NCI-H2029 treated with DMSO at 0.1 percent for 48 hours (cell line): Measurements from ENCODE around the gene USP3.
A peak's percentile ranks its signal among the peaks of the same experiment; 100 is the strongest.

Experiments
- DNase-seq: peaks from one replicate; lab custom pipeline; 2025; lab: John Stamatoyannopoulos, UW

Gene USP3

DNA sequence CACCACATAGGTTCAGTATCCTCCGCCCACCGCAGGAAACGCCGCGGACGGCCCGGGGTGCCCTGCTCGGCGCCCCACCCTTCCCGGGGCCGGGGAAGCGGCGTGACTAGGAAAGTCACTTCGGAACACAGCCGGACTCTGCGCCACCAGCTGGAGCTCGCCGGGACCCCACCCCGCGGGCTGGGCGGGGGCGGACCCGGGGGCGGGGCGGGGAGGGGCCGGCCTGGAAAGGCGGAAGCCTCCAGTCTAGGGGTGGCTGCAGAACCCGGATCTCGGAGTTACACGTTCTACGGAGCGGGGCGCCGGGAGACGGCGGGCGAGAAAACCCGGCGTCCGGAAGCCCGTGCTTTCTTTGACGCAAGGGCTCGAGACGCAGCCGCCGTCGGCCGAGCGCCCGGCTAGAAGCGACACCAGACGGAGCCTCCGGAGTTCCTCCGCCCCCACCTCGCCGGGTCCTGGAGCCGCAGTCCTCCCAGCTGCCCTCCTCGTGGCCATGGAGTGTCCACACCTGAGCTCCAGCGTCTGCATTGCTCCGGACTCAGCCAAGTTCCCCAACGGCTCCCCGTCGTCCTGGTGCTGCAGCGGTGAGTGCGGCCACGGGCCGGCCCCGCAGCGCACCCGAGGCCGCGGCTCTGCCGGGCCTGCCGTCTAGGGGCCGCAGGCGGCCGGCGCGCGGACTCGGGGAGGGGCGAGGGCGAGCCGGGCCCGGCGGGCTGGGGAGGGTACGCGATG, at the start of gene USP3:
Gene USP3, plus strand, starts transcription at position 347 of the 732 bp plus-strand sequence. Its CDS starts 147 bp downstream, at position 494.
- peak; percentile 50 for DNase-seq

GRCh38 chr15:63456258-63456657, 48.1 kb upstream of the USP3 start:
- no peak for DNase-seq

- no peak for DNase-seq
Observed at GRCh38 chr15:63457379-63457778, 47.0 kb upstream of the USP3 start.

DNA sequence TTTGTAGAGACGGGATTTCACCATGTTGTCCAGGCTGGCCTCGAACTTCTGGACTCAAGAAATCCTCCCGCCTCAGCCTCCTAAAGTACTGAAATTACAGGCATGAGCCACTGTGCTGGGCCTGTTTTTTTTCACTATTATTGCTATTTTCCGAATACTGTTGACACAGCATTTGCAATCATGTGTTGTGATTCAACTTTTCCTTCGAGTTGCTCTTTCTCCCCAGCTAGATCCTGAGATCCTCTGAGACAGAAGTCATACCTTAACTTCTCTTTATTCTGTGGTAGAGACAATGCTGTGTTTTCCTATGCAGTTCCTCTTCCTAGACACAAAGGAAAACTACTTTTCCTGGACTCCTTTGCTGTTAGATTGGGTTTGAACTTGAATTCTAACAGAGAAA, 46.4 kb upstream of the USP3 start:
- DNase-seq: no peak

DNA sequence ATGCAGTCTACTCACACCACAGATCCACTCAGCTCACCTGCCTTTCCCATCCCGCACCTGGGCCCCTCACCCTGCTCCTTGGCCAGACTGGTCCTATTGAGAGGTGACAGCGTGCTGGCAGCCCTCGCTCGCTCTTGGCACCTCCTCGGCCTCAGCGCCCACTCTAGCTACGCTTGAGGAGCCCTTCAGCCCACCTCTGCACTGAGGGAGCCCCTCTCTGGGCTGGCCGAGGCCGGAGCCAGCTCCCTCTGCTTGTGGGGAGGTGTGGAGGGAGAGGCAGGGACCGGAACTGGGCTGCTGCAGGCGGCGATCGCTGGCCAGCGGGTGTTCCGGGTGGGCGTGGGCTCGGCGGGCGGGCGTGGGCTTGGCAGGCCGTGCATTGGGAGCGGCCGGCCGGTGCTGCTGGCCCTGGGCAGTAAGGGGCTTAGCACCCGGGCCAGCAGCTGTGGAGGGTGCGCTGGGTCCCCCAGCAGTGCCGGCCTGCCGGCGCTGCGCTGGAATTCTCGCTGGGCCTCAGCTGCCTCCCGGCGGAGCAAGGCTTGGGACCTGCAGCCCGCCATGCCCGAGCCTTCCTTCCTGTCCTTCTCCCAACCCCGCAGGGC, 45.5 kb upstream of the USP3 start:
- no peak for DNase-seq

DNA sequence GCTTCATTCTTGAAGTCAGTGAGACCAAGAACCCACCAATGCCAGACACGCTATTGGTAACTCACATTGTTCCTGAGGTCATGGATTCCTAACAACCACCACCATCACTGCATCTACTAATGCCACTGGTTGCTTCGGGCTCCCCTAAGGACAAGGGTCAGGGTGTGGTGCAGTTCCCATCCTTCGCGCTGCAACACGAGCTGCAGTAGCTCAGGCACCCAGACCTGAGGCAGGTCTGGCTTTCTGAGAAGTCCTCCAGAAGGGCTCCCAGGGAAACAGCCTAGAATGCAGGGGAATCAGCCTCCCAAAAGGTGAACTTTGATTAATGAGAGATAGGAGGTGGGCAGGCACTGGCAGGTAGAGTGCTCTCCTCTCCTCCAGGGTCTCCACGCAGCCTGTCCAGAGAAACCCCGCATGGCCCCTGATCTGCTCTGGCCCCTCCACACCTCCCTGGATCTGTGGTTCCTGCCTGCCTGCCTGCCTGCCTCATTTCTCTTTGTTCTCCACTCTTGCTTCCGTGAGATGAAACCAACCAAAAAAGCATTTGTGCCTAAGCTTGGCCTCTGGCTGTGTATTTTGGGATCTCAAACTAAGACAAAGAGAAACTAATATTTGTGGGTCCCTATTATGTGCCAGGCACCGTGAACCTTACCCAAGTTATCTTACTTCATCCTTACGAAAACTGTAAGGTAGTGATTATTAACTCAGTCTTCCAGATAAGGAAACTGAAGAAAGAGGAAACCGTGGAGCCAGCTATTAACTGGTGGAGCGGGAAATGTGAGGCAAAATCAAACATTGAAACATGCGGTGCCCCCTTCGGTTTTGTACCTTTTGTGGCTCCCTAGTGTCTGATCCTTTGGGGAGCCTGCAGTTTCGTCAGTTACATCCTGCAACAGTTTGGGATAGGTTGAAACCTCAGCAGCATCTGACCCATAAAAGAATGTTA, 43.9 kb upstream of the USP3 start:
- DNase-seq: no peak

DNA sequence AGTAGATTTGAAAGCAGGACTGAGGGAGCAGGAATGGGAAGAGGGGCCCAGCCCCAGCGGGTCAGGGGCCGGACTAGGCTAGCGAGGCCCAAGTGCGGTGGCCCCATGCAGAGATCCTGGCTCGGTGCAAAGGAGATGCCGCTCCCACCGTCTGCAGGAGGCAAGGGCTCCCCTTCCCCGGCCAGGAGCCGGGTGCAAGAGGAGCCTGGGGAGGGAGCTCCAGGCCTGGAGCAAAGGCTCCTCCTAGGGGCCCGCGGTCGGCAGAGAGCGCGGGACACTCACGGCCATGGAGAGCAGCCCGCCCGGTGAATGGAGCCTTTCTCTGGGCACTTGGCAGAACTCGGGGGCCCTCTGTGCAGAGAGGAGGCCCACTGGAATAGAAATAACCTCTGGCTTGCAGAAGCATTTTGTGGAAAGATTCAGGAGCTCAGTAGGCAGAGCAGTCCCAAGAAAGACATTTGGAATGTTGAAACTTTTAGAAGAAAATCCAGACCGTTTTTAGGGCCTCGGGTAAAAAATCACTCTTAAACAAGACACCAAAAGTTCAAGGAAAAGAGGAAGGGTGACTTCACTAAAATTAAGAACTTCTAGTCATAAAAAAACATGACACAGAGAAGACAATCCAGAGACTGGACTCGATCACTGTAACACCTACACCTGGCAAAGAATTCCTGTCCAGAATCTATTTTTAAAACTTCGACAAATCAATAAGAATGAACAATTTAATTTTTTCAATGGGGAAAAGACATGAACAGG, 43.0 kb upstream of the USP3 start:
- no peak for DNase-seq

DNA sequence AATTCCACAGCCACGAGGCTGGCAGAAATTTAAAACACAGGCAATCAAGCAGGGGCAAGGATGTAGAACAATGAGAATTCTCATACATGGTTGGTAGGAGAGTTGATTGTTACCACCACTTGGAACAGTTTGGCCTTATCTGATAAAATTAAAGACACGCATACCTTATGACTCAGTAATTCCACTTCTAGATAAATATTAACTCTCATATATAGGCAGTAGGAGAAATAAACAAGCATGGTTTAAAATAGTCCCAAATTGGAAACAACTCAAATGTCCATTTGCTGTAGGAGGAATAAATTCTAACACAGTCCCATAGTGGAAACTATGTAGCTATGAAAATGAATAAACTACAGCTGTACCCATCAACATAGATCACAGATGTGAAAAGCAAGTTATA, 42.3 kb upstream of the USP3 start:
- no peak for DNase-seq

DNA sequence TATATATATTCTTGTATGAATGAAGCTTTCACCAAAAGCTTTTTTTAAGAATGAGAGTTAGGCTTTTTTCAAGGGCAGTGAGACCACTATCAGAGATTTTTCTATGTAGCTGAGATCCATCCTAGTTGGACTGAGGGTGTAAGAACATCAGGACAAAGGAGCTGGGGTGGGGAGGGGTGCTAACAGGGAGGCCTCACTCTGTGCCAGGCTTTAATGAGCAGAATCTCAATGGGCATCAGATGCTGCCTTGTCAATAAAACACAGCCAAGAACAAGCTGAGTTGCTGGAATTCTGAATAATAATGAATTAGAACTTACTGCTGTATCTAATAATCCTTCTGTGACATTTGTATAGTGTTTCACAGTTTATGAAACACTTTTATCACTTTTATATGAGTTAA, 41.4 kb upstream of the USP3 start:
- no peak for DNase-seq

DNA sequence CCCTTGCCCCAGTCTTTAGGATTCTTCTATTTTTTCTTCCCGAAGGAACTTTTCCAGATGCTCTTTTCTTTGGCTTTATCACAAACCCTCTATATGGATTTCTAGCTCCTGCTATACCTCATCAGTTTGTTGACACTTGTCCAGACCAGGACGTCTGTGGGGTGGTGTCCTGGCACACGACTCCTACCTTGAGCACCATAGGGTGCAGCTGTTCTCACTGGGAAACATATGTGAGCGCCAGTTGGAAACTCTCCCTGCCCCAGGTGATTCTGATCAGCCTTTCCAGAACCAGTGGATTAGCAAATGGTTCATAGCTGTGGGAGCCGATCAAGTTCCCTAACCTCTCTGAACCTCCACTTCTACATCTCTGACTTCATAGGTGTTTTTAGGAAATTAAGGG, 40.6 kb upstream of the USP3 start:
- no peak for DNase-seq

DNA sequence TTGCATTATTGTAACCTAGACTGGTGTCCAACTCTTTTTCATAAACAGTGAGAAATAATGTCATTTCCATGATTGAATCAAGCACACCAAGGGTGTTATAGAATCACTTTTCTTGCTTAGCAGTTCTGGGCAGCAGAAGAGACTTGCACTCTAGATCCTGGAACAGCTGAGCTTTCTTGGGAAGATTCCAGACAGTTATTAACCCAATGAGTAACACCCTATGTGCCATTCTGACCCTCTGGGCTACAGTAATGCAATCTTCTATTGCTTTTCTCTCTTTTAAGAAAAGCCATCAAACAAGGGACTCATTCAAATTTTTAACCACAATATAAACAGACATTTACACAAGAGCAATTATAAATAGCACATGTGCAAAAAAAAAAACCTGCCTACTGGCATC, 39.3 kb upstream of the USP3 start:
- no peak for DNase-seq

DNA sequence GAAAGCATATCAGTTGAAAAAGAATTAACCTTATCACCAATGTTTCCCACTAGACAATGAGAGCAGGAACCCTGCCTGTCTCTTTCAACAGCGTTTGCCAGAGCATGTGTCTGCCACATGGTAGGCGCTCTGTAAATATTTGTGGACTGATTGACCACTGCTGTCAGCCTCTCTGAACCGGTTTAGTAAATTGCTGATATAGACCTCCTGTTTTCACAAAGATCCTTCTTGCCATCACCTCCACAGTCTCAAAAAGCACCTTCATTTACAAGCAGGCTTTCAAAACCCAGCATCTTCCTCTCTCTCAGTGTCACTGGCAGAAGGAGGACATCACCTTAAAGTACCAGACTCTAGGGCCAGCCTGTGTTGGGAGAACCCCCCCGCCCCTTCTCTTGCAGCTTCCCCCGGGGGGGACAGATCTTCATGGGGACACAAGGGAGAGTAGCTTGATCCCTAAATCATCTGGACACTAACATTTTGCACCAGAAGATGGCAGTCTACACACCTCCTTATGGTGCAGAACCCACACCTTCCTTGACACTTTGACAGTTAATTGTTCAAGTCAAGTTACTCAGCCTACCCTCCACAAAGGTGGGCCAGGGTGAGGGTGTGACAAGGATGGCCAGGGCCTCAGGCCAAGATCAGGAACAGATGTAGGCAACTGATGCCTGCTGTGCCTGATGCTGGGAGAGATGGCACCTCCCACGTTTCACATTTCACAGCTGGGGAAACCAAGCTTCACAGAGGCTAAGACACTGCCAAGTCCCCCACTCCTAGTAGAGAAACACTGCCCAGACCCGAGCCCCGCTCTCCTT, 37.8 kb upstream of the USP3 start:
- DNase-seq: peak; percentile 23

DNA sequence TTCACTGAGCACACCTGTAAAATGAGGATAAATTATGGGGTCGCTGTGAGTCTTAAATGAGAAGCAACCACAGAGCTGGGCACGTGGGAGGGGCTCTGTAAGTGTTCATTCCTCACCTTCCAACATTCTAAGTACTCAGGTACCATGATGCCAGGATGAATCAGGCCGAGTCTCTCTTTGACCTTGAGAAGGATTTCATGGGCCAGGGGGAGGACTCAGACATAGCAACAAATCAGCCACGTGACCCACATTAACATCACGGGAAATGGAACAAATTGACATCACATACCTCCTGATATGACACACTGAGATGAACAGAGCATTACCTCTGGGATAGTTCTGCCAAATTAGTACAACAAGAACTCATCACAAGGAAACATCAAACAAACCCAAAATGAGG, 35.2 kb upstream of the USP3 start:
- DNase-seq: no peak

DNA sequence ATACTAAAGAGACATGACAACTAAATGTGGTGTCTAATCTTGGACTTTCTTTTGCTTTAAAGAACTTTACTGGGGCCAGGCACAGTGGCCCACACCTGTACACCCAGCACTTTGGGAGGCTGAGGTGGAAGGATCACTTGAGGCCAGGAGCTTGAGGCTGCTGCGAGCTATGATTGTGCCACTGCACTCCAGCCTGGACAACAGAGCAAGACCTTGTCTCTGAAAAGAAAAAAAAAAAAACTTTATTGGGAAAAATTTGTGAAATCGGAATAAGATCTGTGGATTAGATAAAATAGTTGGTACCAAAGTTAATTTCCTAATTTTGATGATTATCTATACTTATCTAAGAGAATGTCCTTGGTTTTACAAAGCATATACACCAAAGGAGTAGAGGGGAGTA, 34.4 kb upstream of the USP3 start:
- DNase-seq: no peak

GRCh38 chr15:63473007-63473748, 31.2 kb upstream of the USP3 start:
- DNase-seq: peak; percentile 18

DNA sequence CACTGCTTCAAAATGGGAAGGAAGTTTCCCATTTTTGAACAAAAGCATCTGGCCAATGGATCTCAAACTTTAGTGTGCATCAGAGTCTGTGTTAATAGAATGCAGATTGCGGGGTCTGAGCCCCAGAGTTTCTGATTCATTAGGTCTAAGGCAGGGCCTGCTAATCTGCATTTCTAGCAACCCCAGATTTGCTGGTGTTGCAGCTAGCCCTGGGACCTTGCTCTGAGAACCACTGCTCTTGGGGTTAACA, 30.7 kb upstream of the USP3 start:
- no peak for DNase-seq

- no peak for DNase-seq
Observed at GRCh38 chr15:63473999-63474809, 30.2 kb upstream of the USP3 start.

GRCh38 chr15:63474810-63475316, 29.5 kb upstream of the USP3 start:
- peak; percentile 62 for DNase-seq

DNA sequence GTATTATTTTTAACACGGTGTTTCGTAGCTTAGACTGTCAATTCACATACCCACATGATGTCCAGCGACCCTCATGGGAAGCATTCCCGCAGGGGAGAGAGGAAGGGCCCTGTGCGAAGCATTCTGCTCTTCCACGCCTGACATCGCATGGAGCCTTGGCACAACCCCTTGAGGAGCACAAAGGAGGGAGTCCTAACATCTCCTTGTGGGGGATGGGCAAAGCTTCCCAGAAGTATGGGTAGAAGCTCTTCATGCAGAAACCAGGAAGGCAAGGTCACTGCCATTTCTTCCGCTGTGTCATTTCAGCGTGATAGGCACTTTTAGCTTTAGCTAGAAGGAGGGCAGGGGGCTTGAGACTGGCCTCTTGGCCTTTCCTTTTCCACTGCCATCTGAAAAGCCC, 28.7 kb upstream of the USP3 start:
- DNase-seq: no peak

- no peak for DNase-seq
Observed at GRCh38 chr15:63476229-63476632, 28.2 kb upstream of the USP3 start.
